ENCODE data around the gene ITPR1. TPM values are rescaled to one million over a fixed set of nuclear protein-coding genes. Genes with fewer than 3 reads are reported as not detected.

The ITPR1 gene
- polyA plus RNA-seq, 1 donor from 2014 or later = 2.1 TPM

DNA sequence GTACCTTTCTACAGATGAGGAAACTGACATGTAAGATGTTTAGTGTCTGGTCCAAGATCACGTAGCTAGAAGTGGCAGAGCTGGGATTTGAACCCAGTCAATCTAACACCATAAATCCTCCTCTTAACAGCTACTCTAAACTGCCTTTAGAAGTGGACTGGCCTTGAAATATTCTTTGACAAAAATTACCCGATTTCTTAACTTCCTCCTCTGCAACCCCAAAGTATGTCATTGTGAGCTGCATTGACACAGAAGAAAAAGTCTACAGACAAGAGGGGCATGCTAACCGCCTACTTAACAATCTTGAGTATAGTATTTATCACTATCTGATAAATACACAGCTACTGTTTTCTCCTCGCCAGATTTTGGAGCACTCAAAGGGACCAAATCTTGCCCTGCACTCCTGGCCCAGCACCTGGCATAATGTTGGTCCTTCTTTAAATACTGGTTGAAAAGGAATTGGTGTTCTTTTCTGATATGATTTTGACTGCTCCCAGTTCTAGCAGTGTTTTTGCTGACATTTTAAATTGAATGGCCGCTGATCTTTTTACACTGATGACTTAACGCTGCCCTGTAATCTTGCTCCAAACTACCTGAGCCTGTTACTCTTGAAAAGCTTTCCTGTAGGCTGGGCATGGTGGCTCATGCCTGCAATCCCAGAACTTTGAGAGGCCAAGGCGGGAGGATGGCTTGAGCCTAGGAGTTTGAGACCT lies 36.9 kb downstream of the ITPR1 start:
- TF ChIP-seq SMC3 (conservative IDR thresholded peaks at IDR 0.05; ENCODE audit: poor library complexity) = no peak
- no peak for TF ChIP-seq RAD21 (conservative IDR thresholded peaks at IDR 0.05)
- no peak for TF ChIP-seq EZH2 (IDR thresholded peaks at IDR 0.05; ENCODE audit: borderline replicate concordance, insufficient read depth, low read length, poor library complexity, severe bottlenecking)
- TF ChIP-seq, protein P1, sequence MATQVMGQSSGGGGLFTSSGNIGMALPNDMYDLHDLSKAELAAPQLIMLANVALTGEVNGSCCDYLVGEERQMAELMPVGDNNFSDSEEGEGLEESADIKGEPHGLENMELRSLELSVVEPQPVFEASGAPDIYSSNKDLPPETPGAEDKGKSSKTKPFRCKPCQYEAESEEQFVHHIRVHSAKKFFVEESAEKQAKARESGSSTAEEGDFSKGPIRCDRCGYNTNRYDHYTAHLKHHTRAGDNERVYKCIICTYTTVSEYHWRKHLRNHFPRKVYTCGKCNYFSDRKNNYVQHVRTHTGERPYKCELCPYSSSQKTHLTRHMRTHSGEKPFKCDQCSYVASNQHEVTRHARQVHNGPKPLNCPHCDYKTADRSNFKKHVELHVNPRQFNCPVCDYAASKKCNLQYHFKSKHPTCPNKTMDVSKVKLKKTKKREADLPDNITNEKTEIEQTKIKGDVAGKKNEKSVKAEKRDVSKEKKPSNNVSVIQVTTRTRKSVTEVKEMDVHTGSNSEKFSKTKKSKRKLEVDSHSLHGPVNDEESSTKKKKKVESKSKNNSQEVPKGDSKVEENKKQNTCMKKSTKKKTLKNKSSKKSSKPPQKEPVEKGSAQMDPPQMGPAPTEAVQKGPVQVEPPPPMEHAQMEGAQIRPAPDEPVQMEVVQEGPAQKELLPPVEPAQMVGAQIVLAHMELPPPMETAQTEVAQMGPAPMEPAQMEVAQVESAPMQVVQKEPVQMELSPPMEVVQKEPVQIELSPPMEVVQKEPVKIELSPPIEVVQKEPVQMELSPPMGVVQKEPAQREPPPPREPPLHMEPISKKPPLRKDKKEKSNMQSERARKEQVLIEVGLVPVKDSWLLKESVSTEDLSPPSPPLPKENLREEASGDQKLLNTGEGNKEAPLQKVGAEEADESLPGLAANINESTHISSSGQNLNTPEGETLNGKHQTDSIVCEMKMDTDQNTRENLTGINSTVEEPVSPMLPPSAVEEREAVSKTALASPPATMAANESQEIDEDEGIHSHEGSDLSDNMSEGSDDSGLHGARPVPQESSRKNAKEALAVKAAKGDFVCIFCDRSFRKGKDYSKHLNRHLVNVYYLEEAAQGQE (IDR thresholded peaks at IDR 0.05; ENCODE audit: borderline replicate concordance) = no peak
- H3K4me2 ChIP-seq (ENCODE audit: low read length) = no peak overlapping the region
- no peak overlapping the region for H3K4me3 ChIP-seq (ENCODE audit: low read length)
- no peaks in the 10 kb centered on the region for H3K27me3 ChIP-seq (ENCODE audit: insufficient read depth, low read depth, low read length)
- no peak overlapping the region for H3K27ac ChIP-seq (ENCODE audit: low read length)
- H3K9me2 ChIP-seq (ENCODE audit: insufficient read depth, low read length) = no peaks in the 10 kb centered on the region
- no peak overlapping the region for H2AFZ ChIP-seq (ENCODE audit: low read depth, low read length)
- no peaks in the 10 kb centered on the region for H3K36me3 ChIP-seq (ENCODE audit: insufficient read depth, low read length)
- H4K20me1 ChIP-seq (ENCODE audit: insufficient read depth) = no peaks in the 10 kb centered on the region
- no peak overlapping the region for H3K9ac ChIP-seq (ENCODE audit: low read length)
- H3K9me3 ChIP-seq (ENCODE audit: low read length) = no peaks in the 10 kb centered on the region
- no peaks in the 10 kb centered on the region for H3F3A ChIP-seq (ENCODE audit: insufficient read depth, low read length, poor library complexity, severe bottlenecking)
- H3K79me2 ChIP-seq (replicated peaks; ENCODE audit: insufficient read depth, low read length) = no peaks in the 10 kb centered on the region

DNA sequence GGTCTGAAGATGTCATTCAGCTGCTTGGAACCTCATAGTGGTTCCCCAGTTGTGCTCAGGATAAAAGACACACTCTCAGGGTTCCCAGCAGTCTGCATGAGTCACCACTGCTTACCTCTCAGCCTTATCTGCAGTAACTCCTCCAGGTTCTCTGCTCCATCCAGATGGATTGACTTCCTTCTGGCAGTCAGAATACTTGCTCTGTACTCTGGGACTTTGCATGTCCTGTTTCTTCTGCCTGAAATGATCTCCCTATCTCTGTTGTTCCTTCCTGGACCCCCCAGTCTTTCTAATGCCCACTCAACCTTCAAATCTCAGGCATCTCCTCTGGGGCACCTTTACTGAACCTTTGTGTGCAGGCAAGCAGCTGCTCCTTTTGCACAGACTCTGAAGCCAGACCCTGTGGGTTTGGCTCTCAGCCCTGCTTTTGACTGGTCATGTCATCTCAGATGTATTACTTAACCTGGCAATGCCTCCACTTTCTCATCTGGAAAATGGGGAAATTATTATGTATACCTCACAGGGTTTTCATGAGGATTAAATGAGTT lies 38.4 kb downstream of the ITPR1 start:
- H3K36me3 ChIP-seq (ENCODE audit: insufficient read depth, low read length) = no peaks in the 10 kb centered on the region
- no peaks in the 10 kb centered on the region for H3K27me3 ChIP-seq (ENCODE audit: insufficient read depth, low read depth, low read length)
- no peak overlapping the region for H3K4me2 ChIP-seq (ENCODE audit: low read length)
- H3K9me3 ChIP-seq (ENCODE audit: low read length) = no peaks in the 10 kb centered on the region
- H3K79me2 ChIP-seq (replicated peaks; ENCODE audit: insufficient read depth, low read length) = no peaks in the 10 kb centered on the region
- no peaks in the 10 kb centered on the region for H4K20me1 ChIP-seq (ENCODE audit: insufficient read depth)
- no peaks in the 10 kb centered on the region for H3K9me2 ChIP-seq (ENCODE audit: insufficient read depth, low read length)
- no peak overlapping the region for H3K27ac ChIP-seq (ENCODE audit: low read length)
- H3K4me3 ChIP-seq (ENCODE audit: low read length) = no peak overlapping the region
- H2AFZ ChIP-seq (ENCODE audit: low read depth, low read length) = no peak overlapping the region
- no peak overlapping the region for H3K9ac ChIP-seq (ENCODE audit: low read length)
- TF ChIP-seq POLR2AphosphoS5 (IDR thresholded peaks at IDR 0.05) = no peak
- TF ChIP-seq TAF1 (IDR thresholded peaks at IDR 0.05; ENCODE audit: low read depth) = no peak
- TF ChIP-seq MXI1 (conservative IDR thresholded peaks at IDR 0.05; ENCODE audit: poor library complexity, severe bottlenecking) = no peak
- TF ChIP-seq, protein P2, sequence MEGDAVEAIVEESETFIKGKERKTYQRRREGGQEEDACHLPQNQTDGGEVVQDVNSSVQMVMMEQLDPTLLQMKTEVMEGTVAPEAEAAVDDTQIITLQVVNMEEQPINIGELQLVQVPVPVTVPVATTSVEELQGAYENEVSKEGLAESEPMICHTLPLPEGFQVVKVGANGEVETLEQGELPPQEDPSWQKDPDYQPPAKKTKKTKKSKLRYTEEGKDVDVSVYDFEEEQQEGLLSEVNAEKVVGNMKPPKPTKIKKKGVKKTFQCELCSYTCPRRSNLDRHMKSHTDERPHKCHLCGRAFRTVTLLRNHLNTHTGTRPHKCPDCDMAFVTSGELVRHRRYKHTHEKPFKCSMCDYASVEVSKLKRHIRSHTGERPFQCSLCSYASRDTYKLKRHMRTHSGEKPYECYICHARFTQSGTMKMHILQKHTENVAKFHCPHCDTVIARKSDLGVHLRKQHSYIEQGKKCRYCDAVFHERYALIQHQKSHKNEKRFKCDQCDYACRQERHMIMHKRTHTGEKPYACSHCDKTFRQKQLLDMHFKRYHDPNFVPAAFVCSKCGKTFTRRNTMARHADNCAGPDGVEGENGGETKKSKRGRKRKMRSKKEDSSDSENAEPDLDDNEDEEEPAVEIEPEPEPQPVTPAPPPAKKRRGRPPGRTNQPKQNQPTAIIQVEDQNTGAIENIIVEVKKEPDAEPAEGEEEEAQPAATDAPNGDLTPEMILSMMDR (IDR thresholded peaks at IDR 0.05; ENCODE audit: poor library complexity, severe bottlenecking) = no peak
- TF ChIP-seq, protein P1 (IDR thresholded peaks at IDR 0.05; ENCODE audit: borderline replicate concordance) = no peak
- no peak for TF ChIP-seq RAD21 (conservative IDR thresholded peaks at IDR 0.05)
- no peak for TF ChIP-seq EZH2 (IDR thresholded peaks at IDR 0.05; ENCODE audit: borderline replicate concordance, insufficient read depth, low read length, poor library complexity, severe bottlenecking)
- TF ChIP-seq EP300 (conservative IDR thresholded peaks at IDR 0.05; ENCODE audit: poor library complexity, severe bottlenecking) = no peak
- no peak for TF ChIP-seq SMC3 (conservative IDR thresholded peaks at IDR 0.05; ENCODE audit: poor library complexity)
- H3F3A ChIP-seq (ENCODE audit: insufficient read depth, low read length, poor library complexity, severe bottlenecking) = no peaks in the 10 kb centered on the region

Measured in neural cell (in vitro differentiated cells).